NCI-H1436 (cell line): ENCODE measurements around the gene CHCHD6.

ENCODE experiments used
- DNase-seq: peaks from one replicate; lab custom pipeline; 2025; lab: John Stamatoyannopoulos, UW

The CHCHD6 gene

GRCh38 chr3:126827121-126827520 is 123.1 kb downstream of the CHCHD6 start:
- DNase-seq = no peak

DNA sequence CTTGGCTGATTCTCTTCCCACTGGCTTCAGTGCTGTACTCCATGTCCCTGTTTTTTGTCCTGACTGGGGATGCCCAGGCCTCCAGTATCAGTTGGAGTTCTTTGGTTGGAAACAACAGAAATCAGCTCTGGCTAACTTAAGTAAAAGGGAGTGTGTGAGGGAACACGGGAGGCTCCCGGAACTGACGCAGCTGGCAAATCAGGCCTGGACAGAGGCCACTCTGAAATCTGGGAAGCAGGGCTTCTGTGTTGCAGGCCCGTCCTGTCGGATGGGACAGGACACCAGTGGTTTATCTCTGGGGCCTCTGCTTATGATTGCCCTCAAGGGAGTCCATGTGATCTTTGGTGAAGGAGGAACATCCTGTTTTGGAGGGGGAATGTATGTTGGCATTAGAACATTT is 124.3 kb downstream of the CHCHD6 start:
- DNase-seq = no peak

DNA sequence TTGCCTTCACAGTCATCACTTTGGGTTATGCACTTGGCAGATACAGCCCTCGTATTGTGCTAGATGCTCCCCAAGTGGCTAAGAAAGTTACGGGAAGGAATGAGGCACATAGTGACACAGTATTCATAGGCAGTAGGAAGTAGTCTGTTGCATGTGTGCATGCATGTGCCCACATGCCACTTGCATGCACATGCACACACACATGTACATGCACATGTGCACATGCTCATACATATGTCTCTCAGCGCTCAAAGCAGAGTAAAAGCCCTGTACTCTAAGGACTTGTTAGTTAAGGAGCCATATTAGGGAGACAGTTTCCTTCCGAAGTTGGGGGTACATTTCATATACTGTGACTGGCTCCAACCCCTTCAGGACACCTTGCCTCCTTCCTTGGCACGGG is 128.9 kb downstream of the CHCHD6 start:
- DNase-seq = no peak

DNA sequence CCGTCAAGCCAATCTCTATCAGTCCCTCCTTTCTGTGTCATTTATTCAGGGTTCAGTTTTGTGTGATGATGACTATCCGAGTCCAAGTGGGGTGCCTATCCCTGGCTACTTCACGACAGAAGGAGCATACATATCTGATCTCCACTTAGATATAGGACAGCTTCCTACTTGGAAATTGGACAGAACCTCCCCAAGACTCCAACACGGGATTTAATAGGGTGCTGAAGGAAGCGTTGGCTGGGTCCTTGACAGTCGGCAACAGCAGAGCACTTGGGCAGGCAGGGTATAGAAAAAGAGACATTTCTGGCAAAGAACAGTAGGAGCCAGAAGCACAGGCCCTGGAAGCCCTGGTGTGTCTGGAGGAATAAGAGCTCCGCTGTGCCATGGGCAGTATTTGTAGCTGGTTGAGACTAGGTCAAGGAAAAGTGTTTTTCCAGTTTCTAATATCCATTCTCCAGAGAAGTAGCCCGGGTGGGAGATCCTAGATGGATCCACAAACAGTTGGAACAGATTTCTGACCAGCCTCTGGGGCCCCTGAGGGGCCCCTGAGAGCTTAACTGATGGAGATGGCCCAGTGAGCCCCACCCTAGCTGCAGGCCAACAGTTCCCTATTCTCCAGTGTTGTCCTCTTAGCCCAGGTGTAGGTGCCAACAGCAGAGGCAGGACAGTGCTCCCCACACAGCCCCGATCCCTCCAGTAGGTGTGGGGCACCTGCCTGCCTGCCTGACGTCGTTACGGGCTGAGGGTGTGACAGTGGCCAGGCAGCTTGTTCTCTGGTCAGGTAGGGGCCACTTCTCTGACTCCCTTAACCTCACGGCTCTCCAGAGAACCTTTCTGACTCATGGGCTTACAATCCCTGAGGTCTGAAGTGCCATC is 130.8 kb downstream of the CHCHD6 start:
- no peak for DNase-seq

DNA sequence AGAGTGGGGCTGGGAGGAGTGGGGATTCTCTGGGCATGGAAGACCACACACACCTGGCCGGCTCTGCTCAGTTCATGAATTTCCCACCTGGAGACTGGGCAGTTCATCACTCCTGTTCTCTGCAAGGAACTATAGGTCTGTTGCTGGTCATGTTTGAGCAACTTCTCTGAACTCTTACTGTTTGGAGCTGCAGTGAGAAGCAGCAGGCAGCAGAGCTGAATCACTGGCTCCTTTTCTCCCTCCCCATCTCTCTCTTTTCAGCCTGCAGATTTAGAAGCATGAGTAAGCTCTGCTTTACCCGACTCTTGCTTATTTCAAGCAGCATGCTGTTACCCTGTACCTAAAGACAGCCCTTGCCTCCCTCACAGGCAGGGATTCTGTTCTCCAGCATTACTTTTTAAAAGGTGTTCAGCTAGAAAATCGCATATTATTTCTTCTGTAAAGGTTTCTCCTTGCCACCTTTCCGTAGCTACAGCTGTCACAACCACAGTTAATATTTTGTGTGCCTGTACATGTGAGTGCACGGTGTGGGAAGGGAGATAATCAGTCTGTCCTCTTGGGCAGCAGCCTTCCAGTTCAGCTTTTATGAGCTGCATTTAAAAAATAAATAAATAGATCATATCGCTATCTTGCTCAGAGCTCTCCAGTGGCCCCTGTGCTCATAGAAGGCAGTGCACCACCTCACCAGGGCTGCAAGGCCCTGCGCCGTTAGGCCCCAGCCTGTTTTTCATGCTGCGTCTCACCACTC is 131.6 kb downstream of the CHCHD6 start:
- no peak for DNase-seq

- no peak for DNase-seq
Observed at GRCh38 chr3:126836220-126836860, 132.3 kb downstream of the CHCHD6 start.

- no peak for DNase-seq
Observed at GRCh38 chr3:126837773-126838172, 133.7 kb downstream of the CHCHD6 start.

- no peak for DNase-seq
Observed at GRCh38 chr3:126845920-126846715, 142.1 kb downstream of the CHCHD6 start.

DNA sequence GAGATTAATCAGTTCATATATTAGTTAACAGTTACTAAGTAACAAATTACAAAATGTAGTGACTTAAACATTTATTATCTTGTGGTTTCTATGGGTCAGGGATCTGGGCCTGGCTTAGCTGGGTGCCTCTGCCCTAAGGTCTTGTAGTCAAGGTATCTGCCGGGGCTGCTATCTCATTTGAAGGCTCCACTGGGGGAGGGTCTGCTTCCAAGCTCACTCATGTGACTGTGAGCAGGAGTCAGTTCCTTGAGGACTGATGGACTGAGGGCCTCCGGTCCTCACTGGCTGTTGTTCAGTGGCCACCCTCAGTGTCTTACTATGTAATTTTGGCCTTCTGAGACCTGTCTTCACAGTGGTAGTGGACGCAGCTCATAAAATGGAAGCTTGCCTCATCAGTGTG is 143.0 kb downstream of the CHCHD6 start:
- no peak for DNase-seq

- DNase-seq = no peak
Observed at GRCh38 chr3:126848991-126849390, 145.0 kb downstream of the CHCHD6 start.

- no peak for DNase-seq
Observed at GRCh38 chr3:126849768-126850167, 145.7 kb downstream of the CHCHD6 start.

- no peak for DNase-seq
Observed at GRCh38 chr3:126850370-126851085, 146.5 kb downstream of the CHCHD6 start.

GRCh38 chr3:126851382-126851781 is 147.3 kb downstream of the CHCHD6 start:
- no peak for DNase-seq

- DNase-seq = no peak
Observed at GRCh38 chr3:126851934-126852333, 147.9 kb downstream of the CHCHD6 start.

- no peak for DNase-seq
Observed at GRCh38 chr3:126852511-126852910, 148.5 kb downstream of the CHCHD6 start.

DNA sequence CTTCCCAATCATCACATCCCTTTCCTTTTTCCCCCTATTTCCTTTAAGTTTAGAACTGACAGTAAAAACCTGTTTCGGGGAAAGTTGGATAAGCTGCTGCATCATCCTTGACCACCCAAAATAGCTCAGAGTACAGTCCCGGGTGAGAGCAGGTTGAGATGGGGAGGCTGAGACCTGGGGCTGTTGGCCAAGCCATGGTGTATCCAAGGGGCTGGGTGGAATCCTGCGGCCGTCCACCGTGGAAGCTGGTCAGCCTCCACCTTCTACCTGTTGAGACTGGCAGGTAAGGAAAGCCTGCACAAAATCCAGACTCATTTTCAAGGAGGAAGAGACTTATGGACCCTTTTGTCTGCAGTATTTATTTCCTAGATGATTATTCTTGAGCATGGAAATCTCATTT is 150.6 kb downstream of the CHCHD6 start:
- no peak for DNase-seq

- no peak for DNase-seq
Observed at GRCh38 chr3:126855374-126855773, 151.3 kb downstream of the CHCHD6 start.

DNA sequence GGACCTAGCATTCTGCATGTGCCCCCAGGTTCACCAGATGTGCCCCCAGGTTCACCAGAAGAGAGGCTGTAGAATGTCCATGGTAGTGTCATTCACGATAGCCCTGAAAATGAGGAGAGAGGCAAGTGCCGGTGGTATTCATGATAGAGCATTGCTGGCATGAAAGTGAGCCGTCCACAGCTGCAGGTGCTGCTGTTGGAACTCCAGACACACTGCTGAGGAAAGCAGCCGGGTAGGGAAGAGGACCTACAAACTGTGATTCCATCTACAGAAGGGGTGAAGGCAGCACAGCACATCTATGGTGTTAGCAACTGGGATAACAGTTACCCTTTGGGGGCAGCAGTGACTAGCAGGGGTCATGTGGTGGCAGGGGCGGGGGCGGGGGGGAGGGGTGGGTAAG is 153.9 kb downstream of the CHCHD6 start:
- DNase-seq = no peak

GRCh38 chr3:126858401-126858800 is 154.4 kb downstream of the CHCHD6 start:
- DNase-seq = no peak

- DNase-seq = no peak
Observed at GRCh38 chr3:126858887-126859286, 154.8 kb downstream of the CHCHD6 start.
